PC-9 (cell line): ENCODE data around the gene TEX29. TPM values are rescaled to one million over a fixed set of nuclear protein-coding genes. Genes with fewer than 3 reads are reported as not detected.

ENCODE experiments used
- BruUV-seq: library from RNA; stranded (reverse); fragments of 400-500 nt; replicated peaks from 2 replicates; lab custom pipeline; 2021; lab: Mats Ljungman, UMichigan
- CTCF ChIA-PET: fragments of 300-600 bp; sonication (Branson Sonifier 250); formaldehyde crosslinking; loops from one replicate; lab custom pipeline; 2022; ENCODE audit warnings: antibody characterized with exemption; lab: Charles Lee
- POLR2A ChIA-PET: fragments of 300-600 bp; sonication (Branson Sonifier 250); formaldehyde crosslinking; loops from one replicate; lab custom pipeline; 2022; ENCODE audit warnings: antibody characterized with exemption; ENCODE audit not compliant: unreplicated experiment; lab: Charles Lee
- DNase-seq, 2 experiments: peaks; one replicate each; pipeline versions ENCODE4 v3.0.0 to v3.0.0-alpha.2; 2015 to 2022; ENCODE audit warnings: mixed read lengths in 1 of 2
- H2AFZ ChIP-seq: fragments of 200-600 bp; sonication (generic); 2 replicates; pipeline ENCODE4 v1.8.1; 2017; ENCODE audit warnings: antibody characterized with exemption
- H3F3A ChIP-seq: fragments of 200-600 bp; sonication (generic); 2 replicates; pipeline ENCODE4 v1.8.1; 2017; ENCODE audit warnings: antibody characterized with exemption, mild to moderate bottlenecking, low read depth; ENCODE audit not compliant: insufficient read depth
- H3K27ac ChIP-seq: fragments of 200-600 bp; sonication (generic); 2 replicates; pipeline ENCODE4 v1.6.1; 2016; ENCODE audit warnings: mixed run types
- H3K27me3 ChIP-seq: fragments of 200-600 bp; sonication (generic); 2 replicates; pipeline ENCODE4 v1.6.1; 2016; ENCODE audit warnings: low read depth, mixed run types; ENCODE audit not compliant: insufficient read depth
- H3K36me3 ChIP-seq: fragments of 200-600 bp; sonication (generic); 2 replicates; pipeline ENCODE4 v1.6.1; 2016; ENCODE audit warnings: low read depth, mixed run types
- H3K4me1 ChIP-seq: fragments of 200-600 bp; sonication (generic); replicated peaks from 2 replicates; pipeline ENCODE4 v1.6.1; 2016; ENCODE audit warnings: mixed run types; ENCODE audit not compliant: insufficient read depth
- H3K4me2 ChIP-seq: fragments of 200-600 bp; sonication (generic); 2 replicates; pipeline ENCODE4 v1.6.1; 2017; ENCODE audit warnings: mixed run types
- H3K4me3 ChIP-seq: fragments of 200-600 bp; sonication (generic); 2 replicates; pipeline ENCODE4 v1.6.1; 2016; ENCODE audit warnings: mixed run types
- H3K79me2 ChIP-seq: fragments of 200-600 bp; sonication (generic); 2 replicates; pipeline ENCODE4 v1.6.1; 2017; ENCODE audit warnings: low read depth, mixed run types
- H3K9me2 ChIP-seq: fragments of 200-600 bp; sonication (generic); 2 replicates; pipeline ENCODE4 v1.8.1; 2017; ENCODE audit warnings: mild to moderate bottlenecking; ENCODE audit not compliant: insufficient read depth
- H3K9me3 ChIP-seq: fragments of 200-600 bp; sonication (generic); 2 replicates; pipeline ENCODE4 v1.8.1; 2016; ENCODE audit warnings: low read depth; ENCODE audit not compliant: insufficient read depth
- H4K20me1 ChIP-seq: fragments of 200-600 bp; sonication (generic); 2 replicates; pipeline ENCODE4 v1.8.1; 2017; ENCODE audit not compliant: insufficient read depth
- EZH2 ChIP-seq: fragments of 200-600 bp; sonication (generic); IDR thresholded peaks from 2 replicates; pipeline ENCODE4 v1.8.0; 2017; ENCODE audit warnings: antibody characterized with exemption, low read depth
- intact Hi-C: fragments of 100-400 bp; cut with micrococcal nuclease; formaldehyde crosslinking; loops from one replicate; pipeline ENCODE4 v1.10.0; 2022; ENCODE audit not compliant: unreplicated experiment
- total RNA-seq: library from RNA; stranded (reverse); gene quantifications from 2 replicates; pipeline ENCODE4 v1.2.3, GENCODE V29; 2021
- TF ChIP-seq, protein P1 (sequence below): fragments of 200-600 bp; sonication (generic); conservative IDR thresholded peaks from 2 replicates; pipeline ENCODE4 v1.6.1; 2017; ENCODE audit warnings: mixed run types, antibody characterized with exemption, mild to moderate bottlenecking, moderate library complexity

TEX29 gene
- total RNA-seq, 1 experiment from 2014 or later, result not detected

DNA sequence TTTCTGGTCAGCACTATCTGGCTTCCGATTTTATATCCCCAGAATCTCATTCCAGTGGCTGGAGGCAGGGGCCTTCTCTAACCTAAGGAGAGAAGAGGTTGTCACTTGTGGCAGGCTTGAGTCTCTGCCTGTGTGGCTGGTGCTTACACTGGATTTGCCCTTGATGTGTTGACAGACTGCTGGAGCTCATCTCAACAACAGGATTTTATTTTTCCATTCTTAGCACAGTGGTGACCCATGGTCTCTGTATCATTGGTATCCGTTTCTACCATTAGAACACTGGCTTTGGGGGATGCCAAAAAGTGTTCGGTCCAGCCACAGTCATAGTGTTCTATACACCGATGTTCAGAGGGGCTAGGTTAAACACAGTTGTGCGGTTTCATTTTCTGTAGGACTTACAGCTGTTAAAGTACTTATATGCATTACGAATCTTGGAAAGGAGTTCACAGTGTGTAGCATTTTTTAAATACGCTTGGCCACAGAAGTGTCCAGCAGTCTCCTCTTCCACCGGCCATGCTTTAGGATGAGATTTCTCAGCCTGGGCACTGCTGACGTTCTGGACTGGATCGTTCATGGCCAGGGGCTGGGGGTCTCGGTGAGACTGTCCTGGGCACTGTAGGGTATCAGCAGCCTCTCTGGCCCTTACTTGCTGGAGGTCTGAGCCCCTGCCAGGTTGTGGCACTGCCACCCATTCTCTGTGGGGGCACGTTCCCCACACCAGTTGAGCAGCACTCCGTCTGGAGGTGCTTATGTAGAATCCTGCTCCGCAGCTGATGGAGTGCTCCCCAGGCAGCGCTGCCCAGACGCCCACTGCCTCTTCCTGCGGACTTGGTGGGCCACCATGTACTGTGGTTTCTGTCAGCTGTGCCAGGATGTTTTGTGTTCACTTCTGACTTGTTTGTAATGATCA lies 41.4 kb upstream of the TEX29 start:
- ChIA-PET POLR2A (interaction anchor here (0.6 kb wide), 1 partner anchor 324 kb away, joined by 3 read pairs; no protein-coding TSS in a partner anchor), CTCF (no interaction called here)
- intact Hi-C loops, result no loop called here
- H3K4me1 ChIP-seq, result no peaks in the 10 kb centered on the region
- no peaks in the 10 kb centered on the region for H3K27me3 ChIP-seq
- H3F3A ChIP-seq, result no peaks in the 10 kb centered on the region
- no peaks in the 10 kb centered on the region for H3K9me3 ChIP-seq
- TF ChIP-seq EZH2, result no peak
- TF ChIP-seq, protein P1, sequence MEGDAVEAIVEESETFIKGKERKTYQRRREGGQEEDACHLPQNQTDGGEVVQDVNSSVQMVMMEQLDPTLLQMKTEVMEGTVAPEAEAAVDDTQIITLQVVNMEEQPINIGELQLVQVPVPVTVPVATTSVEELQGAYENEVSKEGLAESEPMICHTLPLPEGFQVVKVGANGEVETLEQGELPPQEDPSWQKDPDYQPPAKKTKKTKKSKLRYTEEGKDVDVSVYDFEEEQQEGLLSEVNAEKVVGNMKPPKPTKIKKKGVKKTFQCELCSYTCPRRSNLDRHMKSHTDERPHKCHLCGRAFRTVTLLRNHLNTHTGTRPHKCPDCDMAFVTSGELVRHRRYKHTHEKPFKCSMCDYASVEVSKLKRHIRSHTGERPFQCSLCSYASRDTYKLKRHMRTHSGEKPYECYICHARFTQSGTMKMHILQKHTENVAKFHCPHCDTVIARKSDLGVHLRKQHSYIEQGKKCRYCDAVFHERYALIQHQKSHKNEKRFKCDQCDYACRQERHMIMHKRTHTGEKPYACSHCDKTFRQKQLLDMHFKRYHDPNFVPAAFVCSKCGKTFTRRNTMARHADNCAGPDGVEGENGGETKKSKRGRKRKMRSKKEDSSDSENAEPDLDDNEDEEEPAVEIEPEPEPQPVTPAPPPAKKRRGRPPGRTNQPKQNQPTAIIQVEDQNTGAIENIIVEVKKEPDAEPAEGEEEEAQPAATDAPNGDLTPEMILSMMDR, result no peak
- peaks cover 12% of the 10 kb centered on the region; the same call in 1 of the 2 replicates for H3K36me3 ChIP-seq
- H3K27ac ChIP-seq, result no peak overlapping the region
- no peak overlapping the region for H3K4me2 ChIP-seq
- no peaks in the 10 kb centered on the region for H4K20me1 ChIP-seq
- DNase-seq, result no peak
- no peak overlapping the region for H3K4me3 ChIP-seq
- no peaks in the 10 kb centered on the region for H3K9me2 ChIP-seq
- BruUV-seq, result no TSS peak
- no peak overlapping the region for H2AFZ ChIP-seq
- no peaks in the 10 kb centered on the region for H3K79me2 ChIP-seq

DNA sequence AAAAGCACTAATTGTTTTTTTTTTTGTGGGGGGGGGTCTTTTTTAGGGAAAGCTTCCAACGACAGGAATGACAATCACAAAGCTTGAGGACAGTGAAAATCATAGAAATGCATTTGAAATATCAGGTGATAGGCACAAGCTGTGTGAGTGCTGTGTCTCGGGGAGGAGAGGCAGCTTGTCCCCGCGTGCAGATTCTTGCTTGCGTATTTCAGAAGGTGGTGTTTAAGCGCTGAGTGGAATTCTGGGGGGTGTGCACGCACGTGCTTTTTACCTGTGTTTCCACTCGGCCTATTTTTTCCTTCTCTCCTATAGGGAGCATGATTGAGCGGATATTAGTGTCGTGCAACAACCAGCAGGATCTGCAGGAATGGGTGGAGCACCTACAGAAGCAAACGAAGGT lies 40.2 kb upstream of the TEX29 start:
- H3K4me3 ChIP-seq, result no peak overlapping the region
- DNase-seq, result no peak
- no peaks in the 10 kb centered on the region for H4K20me1 ChIP-seq
- no peaks in the 10 kb centered on the region for H3K9me3 ChIP-seq
- POLR2A ChIA-PET, result no interaction called here
- no TSS peak for BruUV-seq
- intact Hi-C loops, result no loop called here
- no peaks in the 10 kb centered on the region for H3F3A ChIP-seq
- H3K27me3 ChIP-seq, result no peaks in the 10 kb centered on the region
- CTCF ChIA-PET, result interaction anchor here (0.6 kb wide), 1 partner anchor 11 kb away, joined by 5 read pairs; no protein-coding TSS in a partner anchor
- no peaks in the 10 kb centered on the region for H3K79me2 ChIP-seq
- H3K4me1 ChIP-seq, result no peaks in the 10 kb centered on the region
- TF ChIP-seq EZH2, result no peak
- TF ChIP-seq, protein P1, result no peak
- no peak overlapping the region for H3K27ac ChIP-seq
- no peak overlapping the region for H2AFZ ChIP-seq
- H3K9me2 ChIP-seq, result no peaks in the 10 kb centered on the region
- peaks cover 12% of the 10 kb centered on the region; the same call in 1 of the 2 replicates for H3K36me3 ChIP-seq
- H3K4me2 ChIP-seq, result no peak overlapping the region

DNA sequence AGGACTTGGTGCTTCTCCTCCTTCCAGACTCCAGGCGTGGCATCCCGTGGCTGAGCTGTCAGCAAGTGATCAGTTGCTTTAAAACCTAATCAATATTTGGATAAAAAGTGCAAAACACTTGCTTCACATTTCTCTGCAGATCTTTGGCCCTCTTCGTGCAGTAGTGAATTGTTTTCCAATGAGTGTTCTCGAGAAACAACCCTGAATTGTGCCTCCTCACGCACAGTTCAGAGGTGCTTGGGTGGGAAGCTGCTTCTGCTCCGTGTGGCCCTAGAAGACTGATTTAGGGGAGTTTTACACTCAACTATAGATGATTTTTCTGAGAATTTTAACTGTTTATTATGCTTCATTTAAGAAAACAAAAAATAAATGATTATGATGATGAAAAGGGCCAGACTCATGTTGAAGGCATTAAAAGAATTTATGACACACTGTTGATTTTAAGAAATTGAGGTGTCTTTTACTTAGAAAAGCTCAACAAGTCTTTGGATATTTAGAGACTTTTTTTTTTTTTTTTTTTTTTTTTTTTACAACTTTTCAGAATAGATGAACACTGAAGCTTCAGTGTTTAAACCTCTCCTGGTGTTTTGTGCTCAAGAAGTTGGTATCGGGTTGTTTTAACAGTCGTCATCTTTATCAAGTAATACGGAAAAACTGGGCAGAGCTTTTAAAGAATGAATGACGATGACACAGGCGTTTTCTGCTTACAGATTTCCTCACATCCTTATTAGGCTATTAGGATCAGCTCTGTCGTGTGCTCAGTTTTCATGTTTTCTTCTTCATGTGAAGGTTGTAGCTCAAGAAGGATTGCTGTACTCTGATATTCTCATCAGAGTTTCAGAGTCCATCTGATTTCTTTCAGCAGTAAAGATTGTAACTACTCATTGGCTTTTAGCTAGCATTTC lies 39.5 kb upstream of the TEX29 start:
- DNase-seq, result no peak
- no peaks in the 10 kb centered on the region for H3K79me2 ChIP-seq
- ChIA-PET POLR2A (no interaction called here), CTCF (interaction anchor here (0.5 to 0.6 kb wide), 2 partner anchors 10 to 224 kb away, joined by 3 to 5 read pairs; no protein-coding TSS in a partner anchor)
- no peaks in the 10 kb centered on the region for H3K9me3 ChIP-seq
- H3K36me3 ChIP-seq, result peaks cover 9% of the 10 kb centered on the region; the same call in 1 of the 2 replicates
- H3K4me1 ChIP-seq, result no peaks in the 10 kb centered on the region
- no peaks in the 10 kb centered on the region for H3F3A ChIP-seq
- H3K4me3 ChIP-seq, result no peak overlapping the region
- no peaks in the 10 kb centered on the region for H3K27me3 ChIP-seq
- no peak overlapping the region for H3K27ac ChIP-seq
- H3K4me2 ChIP-seq, result no peak overlapping the region
- intact Hi-C loops, result no loop called here
- no peaks in the 10 kb centered on the region for H3K9me2 ChIP-seq
- BruUV-seq, result no TSS peak
- H2AFZ ChIP-seq, result no peak overlapping the region
- no peaks in the 10 kb centered on the region for H4K20me1 ChIP-seq
- TF ChIP-seq, protein P1, result no peak
- TF ChIP-seq EZH2, result no peak
